Jurkat, Clone E6-1 (cell line): Measurements from ENCODE around the gene CHRNG.

Experiments used
- DNase-seq: peaks from one replicate; pipeline ENCODE4 v3.0.0-alpha.2; 2011; ENCODE audit warnings: low read depth, low spot score
- H3K4me3 ChIP-seq: 2 replicates; pipeline ENCODE4 v1.5.1; 2011; ENCODE audit warnings: mild to moderate bottlenecking, low read length, control low read depth, moderate library complexity

CHRNG gene

GRCh38 chr2:232503809-232504323, 35.6 kb upstream of the CHRNG start:
- no peak for DNase-seq
- H3K4me3 ChIP-seq, result no peak overlapping the region

- no peak overlapping the region for H3K4me3 ChIP-seq
- no peak for DNase-seq
Measured at GRCh38 chr2:232504438-232504837, 35.1 kb upstream of the CHRNG start.

GRCh38 chr2:232505856-232506255, 33.6 kb upstream of the CHRNG start:
- no peak overlapping the region for H3K4me3 ChIP-seq
- DNase-seq, result no peak

- DNase-seq, result no peak
- no peak overlapping the region for H3K4me3 ChIP-seq
Measured at GRCh38 chr2:232506709-232507108, 32.8 kb upstream of the CHRNG start.

- DNase-seq, result no peak
Measured at GRCh38 chr2:232508251-232508650, 31.2 kb upstream of the CHRNG start.

GRCh38 chr2:232511336-232511890, 28.1 kb upstream of the CHRNG start:
- no peak for DNase-seq

More at GRCh38 chr2:232508251-232508650, 31.2 kb upstream of the CHRNG start:
- H3K4me3 ChIP-seq, result no peak overlapping the region

GRCh38 chr2:232512602-232513001, 26.9 kb upstream of the CHRNG start:
- no peak for DNase-seq
- H3K4me3 ChIP-seq, result no peak overlapping the region

More at GRCh38 chr2:232511336-232511890, 28.1 kb upstream of the CHRNG start:
- no peak overlapping the region for H3K4me3 ChIP-seq

- H3K4me3 ChIP-seq, result no peak overlapping the region
- DNase-seq, result no peak
Measured at GRCh38 chr2:232513353-232513752, 26.1 kb upstream of the CHRNG start.

- no peak overlapping the region for H3K4me3 ChIP-seq
- DNase-seq, result no peak
Measured at GRCh38 chr2:232515639-232516038, 23.9 kb upstream of the CHRNG start.

- DNase-seq, result no peak
- H3K4me3 ChIP-seq, result no peak overlapping the region
Measured at GRCh38 chr2:232516551-232516950, 22.9 kb upstream of the CHRNG start.

GRCh38 chr2:232518844-232519243, 20.6 kb upstream of the CHRNG start:
- DNase-seq, result no peak
- no peak overlapping the region for H3K4me3 ChIP-seq

GRCh38 chr2:232519581-232520438, 19.7 kb upstream of the CHRNG start, which contains the start of gene PRSS56:
PRSS56 (plus strand) TSS chr2:232520388; CDS start chr2:232520599, 211 bp downstream.
- no peak within 1 kb of the TSS for H3K4me3 ChIP-seq
- no peak for DNase-seq

GRCh38 chr2:232520489-232520888, 19.0 kb upstream of the CHRNG start:
- no peak overlapping the region for H3K4me3 ChIP-seq

GRCh38 chr2:232521098-232521497, 18.4 kb upstream of the CHRNG start:
- no peak overlapping the region for H3K4me3 ChIP-seq
- no peak for DNase-seq

More at GRCh38 chr2:232520489-232520888, 19.0 kb upstream of the CHRNG start:
- DNase-seq, result no peak

GRCh38 chr2:232521959-232522622, 17.4 kb upstream of the CHRNG start:
- DNase-seq, result no peak
- H3K4me3 ChIP-seq, result no peak overlapping the region

- no peak overlapping the region for H3K4me3 ChIP-seq
- no peak for DNase-seq
Measured at GRCh38 chr2:232522623-232523401, 16.7 kb upstream of the CHRNG start.

- DNase-seq, result no peak
- H3K4me3 ChIP-seq, result no peak overlapping the region
Measured at GRCh38 chr2:232523402-232523681, 16.1 kb upstream of the CHRNG start.

GRCh38 chr2:232523682-232524597, 15.6 kb upstream of the CHRNG start:
- no peak overlapping the region for H3K4me3 ChIP-seq
- DNase-seq, result no peak
